Neural crest cell (in vitro differentiated cells): ENCODE data around the gene ZNF555. TPM values are rescaled to one million over a fixed set of nuclear protein-coding genes. Genes with fewer than 3 reads are reported as not detected.
"Not testable (repeated sequence)": the region's sequence is repeated elsewhere in the genome, so short reads cannot be mapped to it uniquely, and the experiment has no call there.

Source experiments
- DNase-seq: peaks from one replicate; pipeline ENCODE4 v3.0.0; 2021; ENCODE audit warnings: low read depth, mixed read lengths, low spot score
- H3K27ac Mint-ChIP-seq: one replicate; pipeline ENCODE4 v1.8.0; 2021; ENCODE audit warnings: mild to moderate bottlenecking, mixed read lengths; ENCODE audit not compliant: unreplicated experiment
- H3K27me3 Mint-ChIP-seq: 2 replicates; pipeline ENCODE4 v1.8.0; 2021; ENCODE audit warnings: low read depth, mild to moderate bottlenecking, mixed read lengths
- H3K36me3 Mint-ChIP-seq: 2 replicates; pipeline ENCODE4 v1.8.0; 2021; ENCODE audit warnings: low read depth, mild to moderate bottlenecking, mixed read lengths
- H3K4me1 Mint-ChIP-seq: 2 replicates; pipeline ENCODE4 v1.8.0; 2021; ENCODE audit warnings: mixed read lengths
- H3K4me3 Mint-ChIP-seq: one replicate; pipeline ENCODE4 v1.8.0; 2021; ENCODE audit warnings: mild to moderate bottlenecking, mixed read lengths
- H3K9me3 Mint-ChIP-seq: 2 replicates; pipeline ENCODE4 v1.8.0; 2021; ENCODE audit warnings: mixed read lengths
- CTCF ChIP-seq: fragments of 200-600 bp; sonication (generic); conservative IDR thresholded peaks from 2 replicates; pipeline ENCODE4 v1.5.0; 2021; ENCODE audit warnings: antibody characterized with exemption, mild to moderate bottlenecking
- total RNA-seq: library from RNA; stranded (reverse); gene quantifications from 2 replicates; pipeline ENCODE4 v1.2.1, GENCODE V29; 2021

Gene ZNF555
- total RNA-seq, 1 donor from 2014 or later, result 10.5 TPM

GRCh38 chr19:2869618-2870017 is 28.3 kb downstream of the ZNF555 start:
- Mint-ChIP-seq H3K36me3 (peaks cover 9% of the 10 kb centered on the region), H3K9me3 (peaks cover 24% of the 10 kb centered on the region), H3K4me3 (no peak overlapping the region), H3K27ac (no peak overlapping the region), H3K4me1 (peaks cover 4% of the 10 kb centered on the region), H3K27me3 (peaks cover 4% of the 10 kb centered on the region)
- DNase-seq, result no peak
- no peak for TF ChIP-seq CTCF

- not testable (repeated sequence) for DNase-seq, H3K36me3 Mint-ChIP-seq, H3K27me3 Mint-ChIP-seq, H3K27ac Mint-ChIP-seq, H3K4me1 Mint-ChIP-seq, H3K4me3 Mint-ChIP-seq
- peaks cover 17% of the 10 kb centered on the region for H3K9me3 Mint-ChIP-seq
- peak; percentile 34 for TF ChIP-seq CTCF
These were observed 30.9 kb downstream of the ZNF555 start for GRCh38 chr19:2872175-2872574.

DNA sequence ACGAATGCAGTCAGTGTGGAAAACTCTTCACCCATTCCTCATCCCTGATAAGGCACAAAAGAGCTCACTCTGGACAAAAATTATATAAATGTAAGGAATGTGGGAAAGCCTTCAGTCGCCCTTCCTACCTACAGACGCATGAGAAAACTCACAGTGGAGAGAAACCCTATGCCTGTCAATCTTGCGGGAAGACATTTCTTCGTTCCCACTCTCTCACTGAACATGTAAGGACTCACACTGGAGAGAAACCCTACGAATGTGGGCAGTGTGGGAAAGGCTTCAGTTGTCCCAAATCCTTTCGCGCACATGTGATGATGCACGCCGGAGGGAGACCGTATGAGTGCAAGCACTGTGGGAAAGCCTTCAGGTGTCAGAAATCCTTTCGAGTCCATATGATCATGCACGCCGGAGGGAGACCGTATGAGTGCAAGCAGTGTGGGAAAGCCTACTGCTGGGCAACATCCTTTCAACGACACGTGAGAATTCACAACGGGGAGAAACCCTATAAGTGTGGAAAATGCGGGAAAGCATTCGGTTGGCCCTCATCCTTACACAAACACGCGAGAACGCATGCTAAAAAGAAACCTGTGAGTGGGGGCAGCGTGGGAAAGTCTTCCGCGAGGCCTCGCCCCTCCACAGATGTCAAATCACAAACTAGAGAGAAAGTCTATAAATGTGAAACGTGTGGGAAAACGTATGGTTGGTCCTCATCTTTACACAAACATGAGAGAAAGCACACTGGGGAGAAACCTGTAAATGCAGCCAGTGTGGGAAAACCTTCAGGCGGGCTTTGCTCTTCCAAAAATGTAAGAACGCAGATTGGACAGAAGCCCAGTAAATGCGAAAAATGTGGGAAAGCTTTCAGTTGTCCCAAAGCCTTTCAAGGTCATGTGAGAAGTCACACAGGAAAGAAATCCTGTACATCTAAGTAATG is 36.4 kb downstream of the ZNF555 start:
- H3K27me3 Mint-ChIP-seq, result no peaks in the 10 kb centered on the region
- peaks cover 2% of the 10 kb centered on the region for H3K36me3 Mint-ChIP-seq
- no peak for TF ChIP-seq CTCF
- no peak for DNase-seq
- H3K4me1 Mint-ChIP-seq, result no peaks in the 10 kb centered on the region
- peaks cover 6% of the 10 kb centered on the region for H3K9me3 Mint-ChIP-seq
- no peak overlapping the region for H3K27ac Mint-ChIP-seq
- no peak overlapping the region for H3K4me3 Mint-ChIP-seq

DNA sequence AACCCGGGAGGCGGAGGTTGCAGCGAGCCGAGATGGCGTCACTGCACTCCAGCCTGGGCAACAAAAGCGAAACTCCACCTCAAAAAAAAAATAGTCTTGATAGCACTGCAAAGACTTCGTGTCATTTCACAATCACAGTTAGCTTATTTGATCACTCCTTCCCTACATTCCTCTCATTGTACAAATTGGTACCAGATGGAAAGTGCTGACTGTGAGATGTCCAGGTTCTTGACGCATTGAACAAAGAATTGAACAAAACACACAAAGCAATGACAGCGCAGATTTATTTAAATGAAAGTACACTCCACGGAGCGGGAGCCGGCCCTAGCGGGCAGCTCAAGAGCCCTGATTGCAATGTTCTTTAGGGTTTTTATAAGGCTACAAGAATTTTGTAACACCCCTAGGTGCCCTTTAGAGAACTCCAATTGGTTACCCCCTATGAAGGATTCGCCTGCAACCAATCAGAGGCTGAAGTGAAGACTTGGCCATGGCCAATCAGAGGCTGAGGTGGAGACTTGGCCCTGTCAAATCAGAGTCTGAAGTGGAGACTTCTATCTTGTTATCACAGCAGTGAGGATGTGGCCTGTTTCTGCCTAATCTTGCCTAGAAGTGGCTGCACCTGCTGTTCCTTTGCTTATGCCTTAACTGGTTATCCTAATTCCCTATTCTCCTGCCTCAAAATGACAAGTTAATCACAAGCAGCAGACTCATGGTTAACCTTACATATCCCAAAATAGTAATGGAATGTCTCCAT is 42.6 kb downstream of the ZNF555 start:
- Mint-ChIP-seq H3K27ac (no peak overlapping the region), H3K4me3 (no peak overlapping the region), H3K27me3 (peaks cover 4% of the 10 kb centered on the region), H3K4me1 (peaks cover 8% of the 10 kb centered on the region), H3K9me3 (no peaks in the 10 kb centered on the region), H3K36me3 (peaks cover 1% of the 10 kb centered on the region)
- DNase-seq, result no peak
- no peak for TF ChIP-seq CTCF

- TF ChIP-seq CTCF, result no peak
- Mint-ChIP-seq H3K4me1 (peaks cover 8% of the 10 kb centered on the region), H3K9me3 (no peaks in the 10 kb centered on the region), H3K4me3 (no peak overlapping the region), H3K27me3 (peaks cover 6% of the 10 kb centered on the region), H3K27ac (no peak overlapping the region), H3K36me3 (no peaks in the 10 kb centered on the region)
- DNase-seq, result no peak
These were observed 44.5 kb downstream of the ZNF555 start for GRCh38 chr19:2885736-2886135.
